ENCODE measurements around the gene SCAMP1.
A peak's percentile ranks its signal among the peaks of the same experiment; 100 is the strongest.
"Not testable (repeated sequence)": the region's sequence is repeated elsewhere in the genome, so short reads cannot be mapped to it uniquely, and the experiment has no call there.

The SCAMP1 gene

DNA sequence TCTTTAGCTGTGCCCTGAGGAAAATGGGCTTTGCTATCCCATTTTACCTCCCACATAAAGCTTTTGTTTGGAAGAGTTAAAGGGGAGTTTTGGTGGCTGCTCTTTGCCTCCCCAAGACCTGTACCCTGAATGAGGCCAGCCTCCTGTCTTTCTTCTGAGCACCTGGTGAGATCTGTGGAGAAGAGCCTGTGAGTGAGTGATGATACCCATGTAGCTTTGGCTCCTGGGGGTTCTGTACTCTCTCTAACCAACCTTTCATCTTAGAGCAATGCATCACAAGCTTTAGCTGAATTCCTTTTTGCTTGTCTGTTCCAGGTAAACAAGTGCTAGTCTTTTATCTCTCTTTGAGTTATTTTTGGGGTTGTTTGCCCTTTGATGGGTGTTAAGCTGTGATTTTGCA, 73.6 kb downstream of the SCAMP1 start:
- no peak for DNase-seq

DNA sequence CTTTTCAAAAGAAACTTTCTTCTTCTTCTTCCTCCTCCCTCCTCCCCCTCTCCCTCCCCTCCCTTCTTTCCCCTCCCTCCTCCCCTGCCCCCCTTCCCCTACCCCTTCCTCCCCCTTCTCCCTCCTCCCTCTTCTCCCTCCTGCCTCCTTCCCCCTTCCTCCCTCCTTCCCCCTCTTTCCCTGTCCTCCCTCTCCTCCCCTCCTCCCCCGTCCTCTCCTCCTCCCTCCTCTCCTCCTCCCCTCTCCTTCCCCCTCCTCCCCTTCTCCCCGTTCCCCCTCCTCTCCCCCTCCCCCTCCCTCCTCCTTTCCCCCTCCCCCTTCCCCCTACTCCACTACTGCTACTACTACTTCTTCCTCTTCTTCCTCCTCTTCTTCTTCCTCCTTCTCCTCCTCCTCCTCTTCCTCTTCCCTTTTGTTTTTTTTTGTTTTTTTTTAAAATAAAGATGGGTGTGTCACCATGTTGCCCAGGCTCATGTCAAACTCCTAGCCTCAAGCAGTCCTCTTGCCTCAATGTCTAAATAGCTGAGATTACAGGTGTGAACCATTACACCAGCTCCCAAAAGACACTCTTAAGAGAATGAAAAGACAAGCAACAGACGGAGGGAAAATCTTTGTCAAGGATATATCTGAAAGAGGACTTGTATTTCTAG, 87.5 kb downstream of the SCAMP1 start:
- DNase-seq = no peak

DNA sequence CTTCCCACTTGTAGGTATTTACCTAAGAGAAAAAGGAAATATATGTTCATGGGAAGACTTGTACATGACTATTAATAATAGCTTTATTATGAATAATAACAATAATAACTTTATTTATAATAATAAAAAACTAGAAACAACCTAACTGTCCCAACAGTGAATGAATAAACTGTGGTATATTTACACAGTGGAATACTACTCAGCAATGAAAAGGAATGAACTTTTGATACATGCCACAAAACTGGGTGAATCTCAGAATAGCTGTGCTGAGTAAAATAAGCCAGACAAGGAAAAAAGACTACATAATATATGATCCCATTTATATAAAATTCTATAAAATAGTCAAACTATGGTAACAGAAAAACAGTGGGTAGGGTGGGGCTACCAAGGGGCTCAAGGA, 88.7 kb downstream of the SCAMP1 start:
- no peak for DNase-seq

DNA sequence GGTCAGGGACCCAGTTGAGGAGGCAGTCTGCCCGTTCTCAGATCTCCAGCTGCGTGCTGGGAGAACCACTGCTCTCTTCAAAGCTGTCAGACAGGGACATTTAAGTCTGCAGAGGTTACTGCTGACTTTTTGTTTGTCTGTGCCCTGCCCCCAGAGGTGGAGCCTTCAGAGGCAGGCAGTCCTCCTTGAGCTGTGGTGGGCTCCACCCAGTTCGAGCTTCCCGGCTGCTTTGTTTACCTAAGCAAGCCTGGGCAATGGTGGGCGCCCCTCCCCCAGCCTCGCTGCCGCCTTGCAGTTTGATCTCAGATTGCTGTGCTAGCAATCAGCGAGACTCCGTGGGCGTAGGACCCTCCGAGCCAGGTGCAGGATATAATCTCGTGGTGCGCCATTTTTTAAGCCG, 97.1 kb downstream of the SCAMP1 start:
- DNase-seq = not testable (repeated sequence)

DNA sequence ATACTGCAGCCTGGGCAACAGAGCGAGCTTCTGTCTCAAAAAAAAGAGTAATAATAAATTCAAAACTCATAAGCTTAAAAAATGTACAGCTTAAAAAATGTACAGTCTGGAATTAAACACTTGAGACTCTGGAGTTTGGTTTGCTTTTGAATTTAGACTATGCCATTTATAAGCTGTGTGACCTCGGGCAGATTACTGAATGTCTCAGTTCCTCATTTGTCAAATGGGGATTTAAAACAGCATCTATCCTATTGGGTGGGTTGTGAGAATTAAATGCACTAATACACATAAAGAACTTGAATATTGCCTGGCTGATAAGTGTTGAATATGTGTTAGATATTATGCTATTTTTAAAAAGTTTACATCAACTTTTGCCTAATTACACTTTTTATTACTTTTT, 98.4 kb downstream of the SCAMP1 start:
- DNase-seq = no peak

DNA sequence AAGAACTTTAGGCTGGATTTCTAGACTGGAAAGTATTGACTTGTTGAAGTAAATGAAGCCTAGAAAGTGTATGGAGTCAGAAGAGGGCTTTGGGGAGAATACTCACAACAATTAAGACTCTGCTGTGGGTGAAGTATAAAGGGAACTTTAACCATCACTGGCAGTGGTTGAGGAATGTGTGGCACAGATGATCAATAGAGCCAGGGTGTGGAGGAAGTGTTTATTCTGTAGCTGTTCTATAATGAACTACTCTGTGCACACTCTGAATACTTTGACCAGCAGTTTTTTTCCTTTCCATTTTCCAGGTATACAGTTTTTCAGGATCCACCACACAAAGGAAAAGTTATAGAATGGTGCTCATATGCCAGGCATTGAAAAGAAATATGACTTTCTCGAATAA, 106.7 kb downstream of the SCAMP1 start:
- DNase-seq = no peak

DNA sequence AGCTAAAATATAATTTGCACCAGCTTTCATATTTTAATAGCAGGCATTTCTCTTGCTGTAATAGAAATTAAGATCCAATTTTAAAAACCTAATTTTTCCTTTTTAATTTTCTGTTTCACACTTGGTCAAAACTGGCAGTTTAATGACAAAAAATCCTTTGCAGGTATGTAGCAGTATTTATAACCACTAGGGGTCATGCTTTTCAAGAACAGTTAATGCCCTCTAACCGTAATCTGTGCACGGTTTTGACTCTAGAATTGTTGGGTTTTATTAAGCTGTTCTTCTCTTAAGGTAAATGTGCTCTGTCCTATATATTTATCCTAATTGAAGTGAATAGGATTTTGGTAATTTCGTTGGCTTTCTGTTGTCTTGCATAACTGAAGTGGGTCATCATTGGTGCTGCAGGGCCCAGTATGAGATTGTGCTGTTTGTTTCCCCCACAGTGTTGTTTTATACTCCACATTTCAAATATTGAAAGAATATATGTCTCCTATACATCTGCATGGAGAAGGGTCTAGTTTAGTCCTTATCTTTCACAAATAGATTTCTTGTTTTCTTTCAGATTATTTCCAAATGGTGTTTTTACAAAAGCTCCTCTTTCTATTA, 107.4 kb downstream of the SCAMP1 start:
- peak; percentile 56 for DNase-seq

DNA sequence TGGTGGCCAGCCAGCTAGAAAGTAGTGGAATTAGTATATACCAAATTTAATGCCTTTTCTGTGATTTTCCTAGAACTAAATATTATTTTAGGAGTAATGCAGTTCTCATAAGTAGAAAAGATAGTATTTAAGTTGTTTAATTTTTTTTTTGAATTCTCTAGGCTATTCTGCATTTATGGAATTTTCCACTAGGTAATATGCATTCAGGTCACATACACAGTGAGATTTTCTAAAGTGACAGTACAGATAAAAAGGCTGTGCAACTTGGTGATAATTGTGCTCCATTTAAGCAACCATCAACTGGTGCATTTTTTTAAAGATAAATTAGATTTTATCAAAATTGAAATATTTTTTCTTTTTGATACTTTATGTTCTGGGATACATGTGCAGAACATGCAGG, 111.5 kb downstream of the SCAMP1 start:
- DNase-seq = no peak

DNA sequence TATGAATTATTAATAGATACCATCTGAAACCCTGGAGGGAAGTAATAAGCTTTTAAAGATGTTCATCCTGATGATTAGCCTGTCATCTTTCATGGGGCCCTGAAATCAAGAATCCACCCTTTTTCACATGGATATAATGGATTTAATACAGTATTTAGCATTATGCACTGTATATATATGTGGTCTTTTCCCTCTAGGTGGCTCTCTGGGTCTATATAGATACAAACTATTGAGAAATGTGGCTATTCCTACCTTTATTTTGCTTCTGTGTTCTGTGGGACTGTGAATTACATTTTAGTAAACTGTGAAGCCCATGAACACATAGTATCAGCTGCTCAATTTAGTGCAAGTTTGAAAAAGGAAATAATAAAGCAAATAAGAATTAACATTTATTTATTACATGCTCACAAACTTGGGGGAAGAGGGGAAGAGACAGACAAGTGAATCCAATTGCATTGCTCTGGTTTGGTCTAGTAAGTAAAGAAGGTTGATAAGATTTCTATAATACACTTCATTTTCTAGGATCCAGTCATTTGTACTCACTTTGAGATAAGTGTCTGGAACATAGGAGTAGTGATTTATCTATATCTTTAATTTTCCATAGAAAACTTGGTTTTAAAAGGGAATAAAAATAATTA, 112.2 kb downstream of the SCAMP1 start:
- DNase-seq = peak; percentile 26

DNA sequence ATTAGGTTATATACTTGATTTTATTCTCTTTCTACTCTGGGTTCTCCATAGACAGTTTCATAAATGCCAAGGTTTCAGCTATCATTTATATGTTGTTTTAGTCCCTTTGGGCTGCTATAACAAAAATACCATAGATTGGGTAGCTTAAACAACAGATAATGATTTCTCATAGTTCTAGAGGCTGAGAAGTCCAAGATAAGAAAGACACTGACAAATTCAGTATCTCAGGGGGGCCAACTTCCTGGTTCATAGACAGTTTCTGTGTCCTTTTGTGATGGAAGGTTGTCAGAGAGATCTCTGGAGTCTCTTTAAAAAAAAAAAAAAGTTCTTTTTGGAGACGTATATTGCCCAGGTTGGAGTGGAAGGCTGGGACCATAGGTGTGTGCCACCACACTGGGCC, 113.3 kb downstream of the SCAMP1 start:
- DNase-seq = no peak

DNA sequence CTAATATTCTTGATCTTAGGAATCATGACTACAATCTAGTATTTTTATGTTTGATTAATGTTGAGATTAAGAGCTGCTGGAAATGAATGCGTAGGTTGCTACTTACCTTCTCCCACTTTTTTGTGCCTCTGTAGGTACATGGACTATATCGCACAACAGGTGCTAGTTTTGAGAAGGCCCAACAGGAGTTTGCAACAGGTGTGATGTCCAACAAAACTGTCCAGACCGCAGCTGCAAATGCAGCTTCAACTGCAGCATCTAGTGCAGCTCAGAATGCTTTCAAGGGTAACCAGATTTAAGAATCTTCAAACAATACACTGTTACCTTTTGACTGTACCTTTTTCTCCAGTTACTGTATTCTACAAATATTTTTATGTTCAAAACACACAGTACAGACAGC, 115.0 kb downstream of the SCAMP1 start:
- no peak for DNase-seq

DNA sequence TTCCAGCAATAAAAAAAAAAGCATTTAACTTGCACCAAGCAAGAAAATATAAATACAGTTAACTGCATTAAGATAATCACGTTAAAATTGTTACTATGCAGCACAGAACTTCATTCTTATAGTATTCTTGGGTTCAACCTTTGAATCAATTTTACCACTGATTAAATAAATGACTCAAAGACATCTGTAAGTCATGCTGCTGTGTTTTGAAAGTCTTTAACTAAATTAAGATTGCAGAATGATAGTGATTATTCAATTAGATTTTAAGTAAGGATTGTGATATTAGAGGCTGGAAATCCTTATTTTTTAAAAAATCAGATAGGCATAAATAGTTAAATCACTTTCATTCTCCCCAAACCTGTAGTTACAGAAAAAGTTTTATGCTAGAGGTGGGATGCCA, 116.4 kb downstream of the SCAMP1 start:
- DNase-seq = no peak

DNA sequence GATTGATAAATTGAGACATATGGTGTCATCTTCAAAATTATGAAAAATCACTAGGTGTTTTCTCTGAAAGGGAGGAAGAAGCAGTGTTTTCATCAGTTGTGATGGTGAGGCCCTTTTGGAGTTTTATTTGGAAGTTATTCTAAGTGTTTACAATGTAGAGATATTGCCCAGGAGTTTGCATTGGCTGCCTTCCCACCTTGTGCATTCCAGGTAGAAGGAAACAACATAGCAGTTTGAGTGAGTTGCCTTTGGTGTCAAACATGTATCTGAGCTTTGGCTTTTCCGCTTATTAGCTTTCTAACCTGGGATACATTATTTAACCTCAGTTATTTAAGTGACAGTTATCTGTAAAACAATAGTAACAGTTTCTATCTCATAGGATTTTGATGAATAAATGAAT, 122.5 kb downstream of the SCAMP1 start:
- DNase-seq = no peak

DNA sequence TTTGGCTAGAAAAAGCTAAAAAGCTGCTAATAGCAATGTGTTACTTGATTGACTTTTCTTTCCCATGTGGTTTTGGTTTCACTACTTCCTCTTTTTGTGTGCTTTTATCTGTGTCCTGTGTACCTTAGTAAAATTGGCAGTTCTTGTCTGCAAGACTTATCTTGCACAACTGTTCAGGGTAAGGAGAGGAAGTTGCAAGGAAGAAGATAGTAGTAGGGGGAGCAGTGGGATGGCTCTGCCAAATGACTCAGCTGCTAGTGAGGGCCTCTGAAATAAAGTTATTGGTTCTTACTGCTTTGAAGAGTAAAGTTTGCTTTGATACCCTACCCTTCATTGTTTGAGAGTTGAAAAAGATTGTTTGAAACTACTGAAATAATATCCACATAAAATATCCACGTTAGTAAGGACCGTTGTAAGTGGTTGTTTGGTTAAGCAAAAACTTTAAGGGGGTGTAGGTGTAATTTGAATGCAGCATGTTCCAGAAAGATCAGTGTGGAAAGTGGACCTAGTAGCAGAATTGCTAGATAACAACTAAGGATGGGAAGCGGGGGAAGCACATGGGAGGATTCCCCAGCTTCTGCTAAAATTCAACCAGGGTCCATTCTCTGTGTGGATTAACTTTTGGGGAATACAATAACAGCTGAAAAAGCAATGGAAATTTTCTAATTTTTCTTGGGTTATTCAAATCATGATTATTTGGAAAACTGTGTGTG, 123.5 kb downstream of the SCAMP1 start:
- DNase-seq = peak; percentile 57

DNA sequence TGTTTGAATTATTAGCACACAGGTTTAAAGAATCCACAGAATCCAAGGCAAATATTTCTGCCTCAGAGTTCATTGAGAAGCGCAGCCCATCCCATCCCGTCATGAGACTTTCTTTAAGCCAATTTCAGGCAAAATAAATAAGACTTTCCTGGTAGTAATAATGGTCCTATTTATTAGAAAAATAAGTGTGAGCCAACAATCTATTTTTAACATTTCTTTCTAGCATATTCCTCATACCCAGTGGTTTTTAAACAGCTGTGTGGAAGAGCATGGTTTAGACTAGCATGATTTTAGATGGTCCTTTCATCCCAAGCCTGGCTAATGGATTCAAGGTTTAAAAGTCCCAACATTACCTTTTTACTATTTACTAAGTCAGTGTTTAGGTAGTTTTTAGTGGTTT, 125.8 kb downstream of the SCAMP1 start:
- DNase-seq = no peak

DNA sequence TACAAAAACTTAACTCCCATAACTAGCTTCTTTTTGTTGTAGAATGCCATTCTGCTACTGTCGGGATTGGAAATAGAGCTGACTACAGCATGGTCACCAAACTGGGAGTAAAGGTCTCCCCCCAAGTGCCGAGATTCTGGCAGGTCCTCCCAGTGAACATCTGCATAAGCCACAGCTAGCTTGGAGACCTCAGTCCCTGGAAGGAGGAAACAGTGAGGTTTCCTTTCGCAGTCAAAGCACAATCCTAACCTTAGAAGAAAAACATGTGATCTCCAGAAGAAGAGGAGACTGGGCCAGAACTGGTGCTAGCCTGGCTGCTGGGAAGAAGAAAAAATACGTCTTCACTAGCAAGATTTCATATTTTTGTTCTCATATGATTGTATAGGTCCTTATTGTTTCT, 127.4 kb downstream of the SCAMP1 start:
- no peak for DNase-seq

DNA sequence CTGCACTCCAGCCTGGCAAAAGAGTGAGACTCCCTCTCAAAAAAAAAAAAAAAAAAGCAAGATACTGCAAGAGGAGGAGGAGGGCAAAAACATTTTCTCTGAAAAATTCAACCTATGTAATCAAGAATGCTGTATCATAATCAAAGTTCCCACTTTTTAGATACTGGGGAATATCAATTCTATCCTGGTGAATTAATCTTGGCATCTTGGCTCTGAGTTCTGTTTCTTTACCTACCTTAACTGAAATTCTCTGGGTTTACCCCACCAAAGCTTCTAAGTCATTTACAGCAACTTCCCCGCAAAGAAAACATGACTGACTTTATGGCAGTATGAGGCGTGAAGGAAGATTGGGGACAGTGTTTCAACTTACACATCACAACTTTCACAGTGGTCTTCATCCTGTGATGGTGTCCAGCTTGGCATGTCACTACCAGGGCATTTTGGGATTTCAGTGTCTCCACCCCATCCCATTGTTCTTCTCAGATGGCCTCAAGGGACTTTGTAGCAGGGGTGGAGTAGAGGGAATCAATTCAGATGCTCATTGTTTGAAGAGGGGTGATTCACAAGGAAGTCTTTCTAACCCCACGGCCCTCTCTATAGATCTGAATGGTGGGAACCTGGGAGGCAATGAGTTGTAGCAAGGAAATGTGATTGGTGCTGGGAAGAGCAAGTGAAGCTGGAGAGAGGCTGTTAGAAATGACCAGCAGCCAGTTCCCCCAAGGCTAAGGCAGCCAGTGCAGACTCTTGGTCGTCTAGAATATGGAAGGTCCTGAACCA, 130.5 kb downstream of the SCAMP1 start:
- DNase-seq = no peak

DNA sequence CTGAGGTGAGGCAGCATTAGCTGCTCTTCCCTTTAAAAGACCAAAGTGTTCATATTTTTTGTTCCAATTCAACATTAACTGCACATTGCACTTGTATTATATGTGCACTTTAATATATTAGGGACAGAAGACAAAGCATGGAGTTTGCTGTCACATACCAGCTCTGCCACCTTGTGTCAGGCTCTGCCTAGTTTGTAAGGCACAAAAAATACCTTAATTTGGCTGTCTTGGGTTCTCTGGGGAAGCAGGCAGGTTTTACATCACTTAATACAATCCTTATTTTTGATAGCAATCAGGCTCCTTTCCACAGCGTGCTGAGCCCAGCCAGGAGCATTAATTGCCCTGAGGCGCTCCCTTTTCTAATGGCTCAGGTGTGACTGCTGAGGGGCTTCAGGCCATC, 131.8 kb downstream of the SCAMP1 start:
- DNase-seq = no peak

DNA sequence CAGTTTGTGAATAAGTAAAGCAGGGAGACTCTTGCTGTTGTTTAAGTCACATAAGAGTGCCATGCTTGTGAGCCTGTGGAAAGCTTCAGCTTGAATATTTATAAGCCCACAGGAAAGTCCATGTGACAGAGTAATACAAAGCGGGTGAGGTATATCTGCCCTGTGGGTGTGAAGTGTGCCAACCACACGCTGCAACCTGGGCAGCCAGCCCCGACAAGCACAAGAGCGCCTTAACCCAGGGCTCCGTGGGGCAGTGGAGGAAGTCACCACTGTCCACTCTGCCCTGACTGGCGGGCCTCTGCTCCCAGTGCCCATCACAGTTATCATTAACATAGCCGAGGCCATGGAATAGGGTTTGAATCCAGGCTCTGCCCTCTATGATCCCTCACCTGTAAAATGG, 132.2 kb downstream of the SCAMP1 start:
- DNase-seq = no peak

DNA sequence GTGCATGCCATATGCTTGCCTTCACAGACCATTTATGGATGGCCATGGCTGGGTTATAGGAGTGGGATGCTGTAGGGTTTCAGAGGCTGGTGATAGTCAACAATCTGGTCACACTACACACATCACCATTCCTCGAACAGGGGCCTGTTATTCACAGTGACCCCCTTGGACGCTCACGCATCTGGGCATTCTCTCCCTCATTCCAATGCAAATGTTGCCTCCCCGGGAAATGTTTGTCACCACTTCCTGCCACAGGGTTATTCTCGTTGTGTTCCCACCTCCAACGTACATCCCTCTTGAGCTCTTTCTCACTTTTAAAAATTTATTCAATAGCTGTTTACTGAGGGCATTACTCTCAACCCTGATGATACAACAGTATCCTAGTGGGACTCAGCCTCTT, 135.4 kb downstream of the SCAMP1 start:
- no peak for DNase-seq

DNA sequence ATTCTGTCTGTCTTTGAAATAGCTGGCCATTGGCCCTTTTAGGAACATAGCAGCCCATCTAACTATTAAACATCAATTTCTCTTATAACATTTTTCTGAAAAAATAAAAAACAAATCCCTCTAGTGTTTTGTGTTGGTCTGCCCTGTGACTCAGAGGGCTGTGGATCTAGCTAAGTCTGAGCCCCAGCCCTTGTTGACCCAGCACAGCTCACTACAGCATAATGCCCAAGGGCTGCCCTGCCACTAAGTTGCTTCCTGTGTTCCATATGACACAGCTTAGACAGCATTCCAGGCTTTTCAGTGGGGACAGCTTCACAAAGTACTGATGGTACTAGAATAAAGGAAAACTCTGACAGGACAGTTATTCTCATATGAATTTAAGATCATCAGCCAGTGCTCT, 136.0 kb downstream of the SCAMP1 start:
- no peak for DNase-seq

DNA sequence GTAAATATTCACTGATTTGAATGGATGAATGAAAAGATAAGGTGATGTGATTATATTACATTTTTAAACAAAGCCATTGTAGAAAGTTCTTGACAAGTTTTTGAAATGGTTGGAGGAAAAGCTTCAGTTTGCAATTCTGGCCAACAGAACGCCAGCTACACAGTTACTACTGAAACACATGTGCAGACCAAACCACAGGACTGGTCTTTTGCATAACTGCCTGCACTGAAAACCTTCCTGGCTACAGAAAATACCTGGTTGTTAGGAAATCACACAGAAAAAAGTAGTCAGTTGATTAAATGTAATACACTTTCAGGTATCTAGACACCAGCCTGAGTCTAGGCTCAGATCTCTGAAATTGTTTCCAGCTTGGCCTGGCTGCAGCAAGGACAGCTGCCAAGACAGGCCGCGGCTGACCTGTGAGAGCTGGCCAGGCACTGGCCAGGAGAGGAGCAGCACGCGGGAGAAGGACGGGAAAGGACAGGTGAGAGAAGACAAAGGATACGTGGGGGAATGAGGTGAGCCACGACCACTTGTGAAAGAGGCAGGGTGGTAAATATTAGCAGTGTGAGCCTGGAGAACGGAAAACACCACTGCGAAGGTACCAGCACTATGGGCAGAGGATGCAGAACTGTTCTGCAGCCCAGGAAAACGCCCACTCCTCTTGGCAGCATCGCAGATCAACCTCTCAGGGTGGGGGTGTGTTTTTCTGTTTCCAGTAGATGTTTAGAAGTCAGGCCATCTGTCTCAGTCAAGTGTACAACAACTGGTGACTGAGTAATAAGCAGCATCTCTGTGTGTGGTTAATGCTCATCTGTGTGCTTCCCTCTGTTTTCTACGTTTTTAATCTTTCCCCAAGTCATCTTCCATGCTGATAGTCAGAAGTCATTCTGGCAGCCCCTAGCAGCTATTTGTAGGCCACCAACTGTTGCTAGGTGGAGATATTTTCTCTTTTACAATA, 137.4 kb downstream of the SCAMP1 start:
- no peak for DNase-seq
